ENCODE results near the gene ACOX1.

Gene ACOX1

DNA sequence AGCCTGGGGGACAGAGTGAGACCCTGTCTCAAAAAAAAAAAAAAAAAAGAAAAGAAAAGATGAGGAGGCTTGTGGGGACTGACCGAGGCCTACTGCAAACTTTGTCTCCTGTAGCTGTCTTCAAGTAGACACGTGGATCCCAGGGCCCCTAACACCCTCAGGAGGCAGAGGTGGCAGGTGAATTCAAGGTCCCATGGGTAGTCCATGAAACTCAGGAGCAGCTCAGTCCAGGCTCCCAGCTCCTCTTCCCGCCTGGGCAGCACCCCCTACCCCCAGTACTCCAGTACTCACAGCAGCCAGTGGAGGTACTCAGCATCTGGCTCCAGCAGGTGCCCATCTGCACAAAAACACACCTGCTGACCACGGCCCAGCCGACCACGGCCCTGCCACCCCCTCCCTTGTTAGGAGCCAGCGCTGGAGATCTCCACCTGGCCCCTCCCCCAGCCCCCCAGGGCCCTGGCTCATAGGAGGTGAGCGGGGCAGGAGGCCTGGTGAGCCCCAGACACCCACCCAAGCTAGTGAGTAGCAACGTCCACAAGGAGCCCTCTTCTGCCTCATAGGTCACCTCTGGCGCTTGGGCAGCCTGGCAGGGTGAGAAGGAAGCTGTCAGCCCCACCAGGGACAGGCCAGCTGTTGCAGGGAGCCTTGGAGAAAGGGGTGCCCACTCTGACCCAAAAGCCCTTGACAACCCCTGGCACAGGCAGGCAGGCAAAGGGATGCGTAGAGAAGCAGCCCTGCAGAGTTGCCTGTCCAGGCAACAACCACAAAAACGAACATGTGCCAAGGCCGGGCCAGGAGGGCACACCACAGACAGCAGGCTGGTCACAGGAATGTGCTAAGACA lies 78.1 kb downstream of the ACOX1 start:
- H3K4me3 ChIP-seq (ENCODE audit: low read depth, low read length): no peak overlapping the region
- no peak for DNase-seq (ENCODE audit: low read depth)
- TF ChIP-seq, protein P1, sequence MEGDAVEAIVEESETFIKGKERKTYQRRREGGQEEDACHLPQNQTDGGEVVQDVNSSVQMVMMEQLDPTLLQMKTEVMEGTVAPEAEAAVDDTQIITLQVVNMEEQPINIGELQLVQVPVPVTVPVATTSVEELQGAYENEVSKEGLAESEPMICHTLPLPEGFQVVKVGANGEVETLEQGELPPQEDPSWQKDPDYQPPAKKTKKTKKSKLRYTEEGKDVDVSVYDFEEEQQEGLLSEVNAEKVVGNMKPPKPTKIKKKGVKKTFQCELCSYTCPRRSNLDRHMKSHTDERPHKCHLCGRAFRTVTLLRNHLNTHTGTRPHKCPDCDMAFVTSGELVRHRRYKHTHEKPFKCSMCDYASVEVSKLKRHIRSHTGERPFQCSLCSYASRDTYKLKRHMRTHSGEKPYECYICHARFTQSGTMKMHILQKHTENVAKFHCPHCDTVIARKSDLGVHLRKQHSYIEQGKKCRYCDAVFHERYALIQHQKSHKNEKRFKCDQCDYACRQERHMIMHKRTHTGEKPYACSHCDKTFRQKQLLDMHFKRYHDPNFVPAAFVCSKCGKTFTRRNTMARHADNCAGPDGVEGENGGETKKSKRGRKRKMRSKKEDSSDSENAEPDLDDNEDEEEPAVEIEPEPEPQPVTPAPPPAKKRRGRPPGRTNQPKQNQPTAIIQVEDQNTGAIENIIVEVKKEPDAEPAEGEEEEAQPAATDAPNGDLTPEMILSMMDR (conservative IDR thresholded peaks at IDR 0.05; ENCODE audit: low read depth, low read length): no peak

DNA sequence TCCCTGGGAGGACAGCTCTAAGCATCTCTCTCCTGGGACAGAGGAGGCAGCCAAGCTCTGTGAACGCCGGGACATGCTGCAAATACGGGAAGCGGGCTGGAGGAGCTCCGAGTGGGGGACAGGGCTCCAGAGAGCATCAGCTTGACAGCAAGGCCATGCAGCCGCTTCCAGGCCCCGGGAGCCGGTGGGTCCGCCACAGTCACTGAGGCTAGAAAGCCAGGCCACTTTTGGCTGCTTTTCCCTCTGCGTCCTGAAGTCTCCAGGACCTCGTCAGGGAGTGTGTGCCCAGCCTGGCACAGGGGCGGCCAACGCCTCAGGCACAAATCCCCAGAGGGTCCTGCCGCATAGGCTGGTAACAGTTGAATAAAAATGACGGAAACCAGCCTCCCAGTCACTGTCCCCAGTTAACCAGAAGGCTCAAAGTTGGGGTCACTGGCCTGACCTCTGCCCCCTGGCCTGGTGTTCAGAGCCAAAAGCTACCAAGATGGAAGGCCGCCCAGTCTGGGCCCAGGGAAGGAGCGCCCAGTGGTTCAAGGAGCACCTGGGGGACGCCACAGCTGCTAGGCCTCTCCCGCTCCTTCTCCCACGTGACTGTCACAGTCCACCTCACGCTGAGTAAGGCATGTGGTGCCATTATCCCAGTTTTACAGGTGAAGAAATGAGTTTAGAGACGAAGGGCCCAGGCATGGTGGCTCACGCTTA lies 79.0 kb downstream of the ACOX1 start:
- no peak for DNase-seq (ENCODE audit: low read depth)
- no peak overlapping the region for H3K4me3 ChIP-seq (ENCODE audit: low read depth, low read length)
- TF ChIP-seq, protein P1 (conservative IDR thresholded peaks at IDR 0.05; ENCODE audit: low read depth, low read length): no peak

DNA sequence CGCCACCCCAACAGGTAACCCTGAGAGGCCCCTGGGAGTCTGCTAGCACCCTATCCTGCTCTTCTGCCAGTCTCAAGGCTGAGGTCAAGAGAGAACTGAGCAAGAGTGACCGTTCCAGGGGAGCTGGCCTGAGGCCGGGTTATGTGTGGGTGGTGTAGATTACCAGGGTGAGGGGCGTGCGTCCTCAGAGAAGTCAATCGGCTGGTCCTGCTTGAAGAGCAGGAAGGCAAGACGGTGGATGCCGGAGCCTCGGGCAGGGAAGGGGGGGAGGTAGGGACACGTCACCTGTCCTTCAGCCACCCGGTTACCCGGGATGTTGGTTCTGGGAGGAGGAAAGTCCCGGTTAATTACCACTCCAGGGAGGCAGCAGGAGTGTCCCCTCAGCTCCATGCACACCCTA lies 79.6 kb downstream of the ACOX1 start:
- no peak for DNase-seq (ENCODE audit: low read depth)
- TF ChIP-seq, protein P1 (conservative IDR thresholded peaks at IDR 0.05; ENCODE audit: low read depth, low read length): no peak
- no peak overlapping the region for H3K4me3 ChIP-seq (ENCODE audit: low read depth, low read length)

DNA sequence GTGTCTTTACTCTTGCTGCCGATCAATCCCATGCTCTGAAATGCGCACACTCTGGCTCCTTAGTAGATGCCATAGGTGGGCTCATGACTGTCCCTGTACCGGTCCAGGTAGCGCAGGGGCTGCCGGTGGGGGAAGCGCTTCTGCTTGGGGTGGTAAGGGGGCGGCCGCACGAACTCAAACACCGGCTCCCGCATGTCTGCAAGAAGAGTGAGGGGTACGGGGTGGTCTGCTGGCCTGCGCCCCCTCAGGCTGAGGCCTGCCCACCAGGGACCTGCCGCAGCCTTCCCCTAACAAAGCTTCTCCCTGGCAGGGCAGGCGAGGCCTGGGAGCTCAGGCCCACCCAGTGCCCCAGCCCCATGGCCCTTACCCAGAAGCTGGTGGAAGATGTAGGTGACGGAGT lies 80.2 kb downstream of the ACOX1 start:
- no peak for DNase-seq (ENCODE audit: low read depth)
- TF ChIP-seq, protein P1 (conservative IDR thresholded peaks at IDR 0.05; ENCODE audit: low read depth, low read length): no peak

DNA sequence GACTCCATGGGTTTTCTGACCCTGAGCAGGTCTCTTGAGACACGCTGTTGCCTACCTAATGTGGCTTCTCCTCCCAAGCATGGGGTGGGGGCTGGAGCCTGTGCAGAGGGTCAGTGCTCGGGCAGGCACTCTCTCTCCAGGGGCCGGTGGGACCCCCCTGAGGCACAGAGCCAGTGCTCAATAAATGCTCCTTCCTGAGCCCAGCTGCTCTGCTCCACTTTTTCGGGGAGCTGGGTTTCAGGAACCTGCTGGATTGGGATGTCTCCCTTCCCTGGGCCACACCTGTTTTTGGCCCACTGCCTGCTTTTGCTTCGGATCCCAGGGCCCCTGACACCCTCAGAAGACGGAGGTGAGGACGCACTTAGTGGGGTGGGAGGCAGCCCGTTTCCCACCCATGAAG lies 80.9 kb downstream of the ACOX1 start:
- TF ChIP-seq, protein P1 (conservative IDR thresholded peaks at IDR 0.05; ENCODE audit: low read depth, low read length): no peak
- DNase-seq (ENCODE audit: low read depth): no peak
- no peak overlapping the region for H3K4me3 ChIP-seq (ENCODE audit: low read depth, low read length)

More for the DNA sequence above, 80.2 kb downstream of the ACOX1 start:
- H3K4me3 ChIP-seq (ENCODE audit: low read depth, low read length): no peak overlapping the region

DNA sequence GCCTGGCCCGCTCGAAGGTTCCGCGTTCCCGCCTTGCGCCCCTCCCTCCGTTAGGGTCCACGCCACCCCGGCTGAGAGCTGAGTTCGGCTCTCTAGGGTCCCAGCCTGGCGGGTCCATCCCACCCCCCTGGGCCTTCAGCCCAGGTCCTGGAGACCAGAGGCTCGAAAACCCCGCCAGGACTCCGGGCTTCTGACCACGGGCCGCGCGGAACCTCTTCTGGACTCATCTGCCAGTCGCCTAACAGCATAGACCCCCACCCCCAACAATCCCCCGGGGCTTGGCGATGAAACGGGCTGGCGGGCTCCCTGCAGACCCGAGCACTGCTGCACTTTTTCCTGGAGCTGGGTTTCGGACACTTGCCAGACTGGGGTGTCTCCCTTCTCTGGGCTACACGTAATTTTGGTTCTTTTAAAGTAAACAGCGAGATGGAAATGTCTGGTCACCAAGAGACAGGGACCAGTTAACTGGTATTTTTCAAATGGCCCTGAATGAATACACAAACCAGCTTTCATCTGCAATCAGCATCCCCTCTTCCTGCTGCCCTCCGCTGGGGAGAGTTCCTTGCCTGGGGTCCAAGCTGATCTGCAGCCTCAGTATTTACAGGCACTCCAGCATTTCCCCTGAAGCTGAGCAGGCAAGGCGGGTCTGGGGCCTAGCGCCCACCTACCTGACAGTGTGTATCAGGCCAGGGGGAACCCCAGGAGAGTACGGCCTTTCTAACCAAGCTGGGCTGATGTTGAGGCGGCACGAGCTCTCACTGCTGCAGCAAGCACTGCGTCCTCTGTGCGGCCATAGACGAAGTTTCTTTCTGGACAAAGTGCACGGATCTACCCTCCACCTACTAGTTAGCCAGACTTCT lies 81.6 kb downstream of the ACOX1 start:
- peak overlapping the region; percentile 89 for H3K4me3 ChIP-seq (ENCODE audit: low read depth, low read length)
- TF ChIP-seq, protein P1 (conservative IDR thresholded peaks at IDR 0.05; ENCODE audit: low read depth, low read length): no peak
- no peak for DNase-seq (ENCODE audit: low read depth)
